GM21529 (cell line): ENCODE measurements around the gene NFATC2.

Source experiments
- ATAC-seq: cut with Tn5 transposase; IDR thresholded peaks from one replicate; pipeline ENCODE4 v1.9.1; 2021; ENCODE audit not compliant: unreplicated experiment

Gene NFATC2

DNA sequence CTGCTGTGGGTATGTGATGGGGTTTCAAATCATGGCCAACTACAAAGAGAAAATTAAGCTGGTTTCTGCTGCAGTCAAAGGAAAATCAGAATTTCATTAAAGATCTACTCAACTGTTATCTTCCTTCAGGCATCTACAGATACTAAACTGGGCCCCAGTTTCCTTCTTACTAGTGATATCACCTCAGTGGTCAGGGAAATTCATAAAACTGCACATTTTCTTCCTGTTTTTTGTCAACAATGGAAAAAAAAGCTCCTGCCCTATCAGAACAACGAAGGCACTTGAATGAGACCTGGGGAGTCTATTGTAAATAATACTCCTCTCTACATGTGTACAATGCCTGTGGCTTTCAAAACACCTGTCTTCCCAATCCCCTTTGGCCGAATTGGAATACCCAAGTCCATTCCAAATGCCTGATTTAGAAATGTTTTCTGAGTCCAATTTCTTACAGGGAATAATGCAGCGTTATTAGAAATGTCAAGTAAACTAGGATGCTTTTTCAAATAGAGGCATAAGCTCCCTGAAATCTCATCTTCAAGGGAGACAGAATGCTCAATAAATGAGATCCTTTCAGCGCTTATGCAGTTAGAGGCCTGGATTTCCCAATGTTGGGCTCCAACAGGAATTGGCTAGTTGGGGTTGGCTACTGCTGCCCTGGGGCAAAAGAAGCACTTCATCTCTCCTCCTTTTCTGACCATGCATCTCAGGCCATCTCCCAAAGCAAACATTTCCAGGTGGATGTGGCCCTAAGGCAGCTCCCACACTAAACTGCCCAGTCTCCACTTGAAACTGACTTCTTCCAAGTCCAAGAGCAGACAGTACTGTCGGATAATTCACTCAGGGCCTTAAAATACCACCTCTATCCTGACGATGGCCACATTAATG is 143.3 kb downstream of the NFATC2 start:
- no peak for ATAC-seq

DNA sequence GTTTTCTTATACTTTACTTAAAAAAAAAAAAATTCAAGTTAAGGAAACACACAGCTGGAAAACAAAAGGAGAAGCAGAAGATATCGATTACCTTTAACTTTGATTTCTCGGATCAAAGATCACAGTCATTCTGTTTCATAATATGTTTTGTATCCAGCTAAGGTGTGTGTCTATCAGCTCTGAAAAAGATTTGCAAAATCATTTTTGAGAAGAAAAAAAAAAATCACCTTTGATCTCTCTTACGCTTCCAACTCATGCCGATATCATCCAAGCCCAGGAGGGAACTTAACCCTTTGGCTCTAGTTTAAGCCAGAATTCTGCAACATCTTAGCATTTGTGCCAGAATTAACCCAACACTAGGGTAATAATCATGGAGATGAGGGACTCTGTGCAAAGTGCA is 144.0 kb downstream of the NFATC2 start:
- no peak for ATAC-seq

GRCh38 chr20:51398083-51398482 is 144.4 kb downstream of the NFATC2 start:
- ATAC-seq, result no peak

DNA sequence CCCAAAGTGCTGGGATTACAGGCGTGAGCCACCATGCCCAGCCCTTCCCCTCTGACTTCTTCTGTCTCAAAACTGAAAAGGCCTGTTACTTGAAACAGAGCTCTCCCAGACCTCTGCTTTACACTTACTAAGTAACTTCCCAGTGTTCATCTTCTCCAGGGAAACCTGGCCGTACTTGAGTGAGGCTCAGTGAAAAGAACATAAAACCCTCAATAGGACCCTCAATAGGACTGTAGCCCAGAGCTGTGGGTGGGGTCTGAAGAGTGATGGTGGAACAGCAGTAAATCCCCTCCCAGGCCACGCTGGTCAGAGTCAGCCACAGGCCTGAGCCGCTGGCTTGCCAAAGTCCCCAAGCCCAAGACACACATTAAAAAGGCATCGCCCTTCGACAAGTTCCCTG is 145.4 kb downstream of the NFATC2 start:
- ATAC-seq, result no peak

DNA sequence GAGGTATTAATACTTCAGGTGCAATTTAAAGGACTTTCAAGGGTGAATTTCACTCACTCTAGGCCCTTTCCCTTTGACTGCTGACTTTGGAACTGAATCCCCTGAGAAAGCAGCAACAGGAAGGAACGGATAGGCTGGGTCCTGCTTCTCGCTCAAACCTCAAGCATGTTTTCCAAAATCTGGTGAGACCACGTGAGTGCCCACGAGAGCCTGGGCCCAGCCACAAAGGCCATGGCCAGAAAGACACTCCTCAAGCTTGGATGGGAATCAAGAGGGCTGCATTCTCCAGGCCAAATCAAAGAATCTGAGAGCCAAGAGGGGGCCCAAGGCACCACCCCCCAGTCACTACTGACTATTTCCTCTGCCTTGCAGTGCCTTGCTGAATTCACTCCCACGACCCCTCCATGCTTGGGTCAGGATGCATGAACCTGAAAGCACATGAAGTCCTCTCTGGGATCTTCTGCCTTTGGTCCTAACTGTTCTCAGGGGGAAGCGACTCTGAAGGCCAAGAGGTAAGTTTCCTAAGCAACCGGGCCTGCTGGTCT is 146.1 kb downstream of the NFATC2 start:
- no peak for ATAC-seq

DNA sequence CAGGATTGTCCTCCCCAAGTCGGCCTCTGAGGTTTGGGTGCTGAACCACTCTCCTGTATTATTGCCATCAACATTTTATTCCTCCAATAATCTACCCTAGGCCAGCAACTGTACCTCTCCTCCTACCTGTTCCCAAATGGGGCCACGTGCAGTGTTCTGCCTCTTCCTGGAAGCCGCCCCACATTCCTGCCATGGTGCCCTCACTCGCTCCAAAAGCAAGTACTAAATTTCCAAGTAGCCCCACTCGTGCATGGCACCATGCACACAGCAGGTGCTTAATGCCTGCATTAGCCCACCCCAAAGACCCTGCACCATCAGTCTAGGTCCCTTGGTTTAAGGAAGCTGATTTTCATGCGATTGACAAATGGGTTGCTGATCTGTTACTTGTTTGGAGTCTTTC is 147.8 kb downstream of the NFATC2 start:
- ATAC-seq, result no peak

GRCh38 chr20:51393571-51393970 is 148.9 kb downstream of the NFATC2 start:
- no peak for ATAC-seq

DNA sequence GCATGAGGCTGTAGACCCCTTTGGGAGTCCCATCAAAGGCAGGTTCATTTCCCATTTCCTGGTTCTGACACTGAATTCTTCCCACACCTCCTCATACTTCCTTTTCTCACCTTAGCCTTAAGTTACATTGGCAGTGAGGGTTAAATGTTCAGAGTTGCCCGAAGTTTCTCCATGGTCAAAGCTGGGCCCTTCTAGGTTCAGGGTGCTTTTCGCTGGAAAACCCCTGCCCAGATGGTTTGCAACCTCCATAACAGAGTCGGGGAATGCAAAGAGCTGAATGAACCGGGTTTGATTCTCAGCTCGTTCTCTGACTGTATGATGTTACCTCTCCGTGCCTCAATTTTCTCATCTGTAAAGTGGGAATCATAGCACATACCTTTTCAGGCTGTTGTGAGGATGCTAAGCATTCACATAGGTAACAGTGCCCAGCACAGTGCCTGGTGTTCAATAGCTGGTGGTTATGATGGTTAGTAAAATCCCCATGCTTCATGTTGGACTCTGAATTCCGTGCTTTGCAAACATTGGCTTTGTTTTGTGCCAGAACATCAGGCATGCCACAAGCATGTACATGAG is 149.8 kb downstream of the NFATC2 start:
- ATAC-seq, result no peak

DNA sequence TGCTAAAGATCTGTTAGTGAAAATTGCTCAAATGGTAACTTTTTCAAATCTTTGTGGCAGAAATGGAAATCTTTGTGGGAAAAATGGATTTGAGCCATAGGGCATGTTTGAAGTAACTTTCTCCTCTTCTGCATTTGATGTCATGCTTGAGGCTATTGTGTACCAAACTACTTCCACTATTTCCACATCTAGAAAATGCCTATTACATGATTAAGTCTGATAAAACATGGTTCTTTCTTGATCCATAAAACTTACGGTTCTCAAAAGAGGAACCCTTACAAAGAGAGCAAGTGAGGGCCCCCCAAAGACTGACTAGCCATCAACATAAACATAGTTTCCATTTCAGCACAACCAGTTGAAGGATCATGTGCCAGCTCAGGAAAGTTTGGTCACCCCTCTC is 150.6 kb downstream of the NFATC2 start:
- no peak for ATAC-seq

GRCh38 chr20:51389543-51390264 is 152.8 kb downstream of the NFATC2 start:
- no peak for ATAC-seq

DNA sequence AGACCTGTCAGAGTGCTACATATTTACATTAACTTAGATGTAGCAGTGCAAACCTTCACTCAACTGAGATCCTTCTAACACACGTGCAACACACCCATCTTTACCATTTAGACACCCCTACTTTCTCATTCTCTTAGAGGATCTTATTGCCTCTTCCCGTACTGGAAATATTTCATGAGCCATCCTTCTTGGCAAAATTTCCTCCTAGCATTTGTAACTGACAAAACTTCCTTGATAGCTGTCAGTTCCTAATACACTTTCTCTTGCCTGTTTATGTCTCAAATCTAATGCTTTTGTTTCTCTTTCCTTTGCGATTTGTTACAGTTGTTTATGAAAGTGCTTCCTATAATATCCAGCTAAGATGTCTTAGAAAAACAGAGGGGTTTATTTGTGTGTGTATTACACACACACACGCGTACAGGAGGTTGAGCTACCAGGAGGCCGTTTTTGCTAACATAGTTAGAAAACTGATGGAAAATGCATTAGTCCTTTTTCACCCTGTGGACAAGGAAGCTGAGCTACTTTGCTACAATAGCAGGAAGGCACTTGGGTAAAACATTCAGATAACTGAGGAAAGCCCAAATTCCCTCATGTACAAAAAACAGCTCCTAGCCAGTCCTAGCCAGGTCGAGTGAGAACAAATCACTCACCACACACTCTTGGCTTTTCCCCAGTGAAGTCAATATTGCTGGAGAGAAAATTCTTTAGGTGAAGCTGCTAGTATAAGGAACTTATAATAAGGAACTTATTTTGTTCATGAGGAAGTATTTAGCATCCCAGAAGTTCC is 153.6 kb downstream of the NFATC2 start:
- ATAC-seq, result no peak

GRCh38 chr20:51388227-51388626 is 154.3 kb downstream of the NFATC2 start:
- no peak for ATAC-seq

DNA sequence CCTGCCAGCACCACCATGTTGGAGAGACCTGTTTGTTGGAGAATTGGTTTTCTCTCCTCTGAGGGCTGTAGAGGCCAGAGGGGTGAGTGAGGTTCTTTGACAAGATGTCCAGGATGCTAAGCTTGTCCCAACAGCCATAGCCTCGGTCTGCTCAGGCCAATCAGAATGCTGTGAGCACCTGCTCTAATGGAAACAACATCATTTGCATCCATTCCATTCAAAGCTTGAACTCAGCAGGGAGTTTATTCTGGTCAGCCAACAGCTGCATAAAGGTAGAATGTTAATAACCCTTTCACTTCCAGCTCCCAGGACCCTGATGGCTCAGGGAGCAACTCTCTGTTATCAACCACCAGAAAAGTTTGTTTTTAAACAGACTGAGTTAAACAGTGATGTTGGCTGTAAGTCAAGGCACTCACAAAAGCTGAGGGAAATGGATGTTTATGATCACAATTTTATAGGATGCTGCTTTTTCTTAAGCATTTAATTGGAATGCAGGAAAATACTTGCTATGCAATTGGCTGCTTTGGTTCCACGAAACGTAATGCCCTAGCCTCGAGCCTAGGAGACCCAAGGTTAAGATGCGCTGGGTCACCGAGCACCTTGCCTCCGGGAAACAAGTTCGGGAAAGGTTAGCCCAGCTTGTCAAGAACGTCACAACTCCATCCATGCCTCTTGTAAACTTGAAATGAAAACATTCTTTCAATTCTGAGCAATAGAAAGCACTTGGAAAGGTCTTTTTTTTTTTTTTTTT is 155.2 kb downstream of the NFATC2 start:
- ATAC-seq, result peak; percentile 46

DNA sequence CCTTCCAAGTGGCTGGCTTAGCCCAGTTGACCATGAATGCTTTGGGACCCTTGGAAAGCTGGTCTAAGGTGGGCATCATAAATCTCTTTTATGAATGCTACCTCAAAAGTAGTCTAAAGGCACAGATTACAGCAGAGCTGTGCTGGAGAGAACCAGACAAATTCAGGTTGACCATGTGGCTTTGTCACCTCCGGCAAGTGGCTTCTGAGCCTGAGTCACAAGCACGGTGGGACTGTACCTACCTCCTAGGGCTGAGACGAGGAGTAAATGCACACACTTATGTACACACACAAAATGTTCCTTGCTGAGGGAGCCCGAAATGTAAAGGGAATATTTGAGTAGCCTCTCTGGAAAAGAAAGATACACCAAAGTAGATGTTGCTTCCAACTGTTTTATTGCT is 155.9 kb downstream of the NFATC2 start:
- no peak for ATAC-seq

GRCh38 chr20:51385646-51386530 is 156.6 kb downstream of the NFATC2 start:
- ATAC-seq, result peak; percentile 43

GRCh38 chr20:51384875-51385274 is 157.6 kb downstream of the NFATC2 start:
- ATAC-seq, result no peak

DNA sequence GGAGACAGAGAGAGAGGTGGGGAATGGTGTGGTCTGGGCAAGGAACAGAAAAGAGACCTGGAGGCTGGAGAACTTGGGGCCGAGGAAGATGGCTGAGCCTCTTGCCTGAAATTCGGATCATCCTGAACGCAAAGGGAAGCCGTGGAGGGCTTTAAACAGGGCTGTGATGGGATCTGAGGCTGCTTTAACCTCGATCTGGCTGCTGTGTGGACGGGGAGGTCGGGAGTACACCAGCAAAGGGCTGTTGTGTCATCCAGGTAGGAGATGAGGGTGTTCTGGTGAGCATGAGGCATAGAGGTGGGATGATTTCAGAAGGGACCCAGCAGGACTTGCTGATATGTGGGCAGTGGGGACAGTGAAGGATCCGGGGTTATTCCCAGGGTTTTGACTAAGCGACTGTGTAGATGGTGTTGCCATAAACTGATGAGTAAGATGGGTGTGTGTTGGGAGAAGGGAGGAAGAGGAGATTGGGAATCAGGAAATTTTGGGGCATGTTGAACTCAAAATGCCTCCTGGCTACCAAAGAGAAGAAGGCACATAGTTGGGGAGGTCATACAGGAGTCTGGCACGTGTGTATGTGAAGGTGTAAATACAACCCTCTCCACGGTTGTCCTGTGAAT is 158.5 kb downstream of the NFATC2 start:
- ATAC-seq, result no peak

DNA sequence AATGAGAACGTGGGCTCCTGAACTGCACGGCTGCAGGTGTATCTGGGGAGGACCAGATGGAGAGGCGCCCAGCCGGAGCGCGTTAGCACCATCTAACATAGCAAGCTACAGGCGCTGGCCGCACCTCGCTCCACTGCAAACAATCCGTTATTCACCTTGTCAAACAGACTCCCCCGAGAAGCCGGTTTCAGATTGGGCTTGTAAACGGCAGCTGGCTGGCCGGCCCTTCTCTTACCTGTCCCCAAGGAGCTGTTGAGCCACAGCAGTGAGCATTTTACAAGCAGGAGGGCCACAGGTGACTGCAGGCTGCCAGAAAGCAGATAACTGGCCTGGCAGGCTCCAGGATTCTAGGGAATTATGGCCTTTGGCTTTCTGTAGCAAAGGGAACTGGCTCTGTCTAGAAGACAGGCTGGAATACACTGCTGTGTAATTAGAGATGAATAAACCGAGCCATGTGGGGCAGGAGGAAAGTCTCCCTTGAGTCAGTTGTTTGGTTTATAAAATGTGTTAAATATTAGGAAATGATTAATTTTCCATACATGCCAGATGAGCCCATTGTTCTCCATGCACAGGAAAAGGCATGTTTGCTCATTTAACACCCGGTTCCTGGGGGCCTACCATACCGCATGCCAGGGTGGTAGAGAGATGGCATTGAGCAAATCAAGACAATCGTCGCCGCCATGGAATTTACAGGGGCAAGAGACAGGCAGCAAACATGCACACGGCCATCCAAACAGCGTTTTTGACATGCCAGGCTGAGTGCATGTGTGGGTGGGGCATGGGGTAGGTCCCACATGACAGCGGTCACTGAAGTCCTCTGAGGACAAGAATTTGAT is 159.3 kb downstream of the NFATC2 start:
- ATAC-seq, result no peak
